DND-41 (cell line): ENCODE measurements around the gene TERF2IP.

ENCODE experiments used
- ATAC-seq: fragments of 200-7000 bp; cut with Tn5 transposase; 3 replicates; pipeline ENCODE4 v1.9.1; 2021; ENCODE audit warnings: low read depth; ENCODE audit not compliant: insufficient read depth
- DNase-seq: peaks from one replicate; pipeline ENCODE4 v3.0.0-alpha.2; 2020
- H2AFZ ChIP-seq: 2 replicates; pipeline ENCODE4 v1.6.0; 2012; ENCODE audit warnings: low read depth, low read length
- H3K27ac ChIP-seq: 2 replicates; pipeline ENCODE4 v1.5.1; 2012; ENCODE audit warnings: low read length, inconsistent platforms
- H3K27me3 ChIP-seq: fragments of 200-600 bp; sonication (generic); 2 replicates; pipeline ENCODE4 v1.6.0; 2012; ENCODE audit warnings: low read length, mild to moderate bottlenecking, inconsistent platforms; ENCODE audit not compliant: insufficient read depth, poor library complexity
- H3K36me3 ChIP-seq: 2 replicates; pipeline ENCODE4 v1.5.1; 2012; ENCODE audit warnings: low read length, inconsistent platforms; ENCODE audit not compliant: insufficient read depth
- H3K4me1 ChIP-seq: 2 replicates; pipeline ENCODE4 v1.5.1; 2012; ENCODE audit warnings: mild to moderate bottlenecking, low read length; ENCODE audit not compliant: insufficient read depth
- H3K4me2 ChIP-seq: 2 replicates; pipeline ENCODE4 v1.6.0; 2012; ENCODE audit warnings: mild to moderate bottlenecking, moderate library complexity, low read length, inconsistent platforms; ENCODE audit not compliant: insufficient read depth
- H3K4me3 ChIP-seq, 2 experiments: fragments of 200-600 bp in 1 of 2; shearing (Covaris generic) in 1 of 2; 2 replicates each; pipeline ENCODE4 v1.5.1; 2012 to 2016; ENCODE audit warnings: inconsistent platforms in 2 of 2, low read length in 2 of 2, mild to moderate bottlenecking in 2 of 2, low read depth in 1 of 2, moderate library complexity in 1 of 2
- H3K79me2 ChIP-seq: 2 replicates; pipeline ENCODE4 v1.6.0; 2012; ENCODE audit warnings: low read length, inconsistent platforms; ENCODE audit not compliant: insufficient read depth
- H3K9ac ChIP-seq: 2 replicates; pipeline ENCODE4 v1.6.0; 2012; ENCODE audit warnings: low read depth, mild to moderate bottlenecking, inconsistent platforms, low read length, moderate library complexity
- H3K9me3 ChIP-seq: 2 replicates; pipeline ENCODE4 v1.5.1; 2012; ENCODE audit warnings: low read length, moderate library complexity, mild to moderate bottlenecking, inconsistent platforms; ENCODE audit not compliant: insufficient read depth, severe bottlenecking
- H4K20me1 ChIP-seq: 2 replicates; pipeline ENCODE4 v1.6.0; 2012; ENCODE audit warnings: low read length; ENCODE audit not compliant: insufficient read depth
- EZH2 ChIP-seq: IDR thresholded peaks from 3 replicates; pipeline ENCODE4 v1.6.1; 2012; ENCODE audit warnings: borderline replicate concordance, low read depth, mild to moderate bottlenecking, moderate library complexity, low read length, inconsistent platforms; ENCODE audit not compliant: severe bottlenecking
- TF ChIP-seq, protein P1 (sequence below): IDR thresholded peaks from 2 replicates; pipeline ENCODE4 v1.5.1; 2012; ENCODE audit warnings: borderline replicate concordance, low read length, moderate library complexity, mild to moderate bottlenecking; ENCODE audit not compliant: poor library complexity, severe bottlenecking; ENCODE audit errors: extremely low read depth

Gene TERF2IP

DNA sequence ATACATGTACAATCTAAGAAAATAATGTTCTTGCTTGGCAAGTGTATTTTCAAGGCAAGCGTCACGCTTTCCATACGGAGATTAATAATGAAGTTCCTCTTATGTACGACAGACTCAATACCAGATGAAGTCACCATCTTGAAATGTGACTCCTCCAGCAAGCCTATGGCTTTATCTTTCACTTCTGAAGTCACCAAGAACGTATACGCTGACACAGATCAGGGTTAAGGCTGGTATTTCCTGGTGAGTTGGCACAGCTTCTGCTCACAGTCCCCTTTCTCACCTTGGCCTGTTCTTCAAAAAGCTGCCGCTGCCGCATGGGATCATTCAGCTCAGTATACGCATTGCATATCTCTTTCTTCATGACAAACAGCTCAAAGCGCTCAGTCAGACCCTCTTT lies 18.4 kb upstream of the TERF2IP start:
- TF ChIP-seq EZH2: no peak
- TF ChIP-seq, protein P1, sequence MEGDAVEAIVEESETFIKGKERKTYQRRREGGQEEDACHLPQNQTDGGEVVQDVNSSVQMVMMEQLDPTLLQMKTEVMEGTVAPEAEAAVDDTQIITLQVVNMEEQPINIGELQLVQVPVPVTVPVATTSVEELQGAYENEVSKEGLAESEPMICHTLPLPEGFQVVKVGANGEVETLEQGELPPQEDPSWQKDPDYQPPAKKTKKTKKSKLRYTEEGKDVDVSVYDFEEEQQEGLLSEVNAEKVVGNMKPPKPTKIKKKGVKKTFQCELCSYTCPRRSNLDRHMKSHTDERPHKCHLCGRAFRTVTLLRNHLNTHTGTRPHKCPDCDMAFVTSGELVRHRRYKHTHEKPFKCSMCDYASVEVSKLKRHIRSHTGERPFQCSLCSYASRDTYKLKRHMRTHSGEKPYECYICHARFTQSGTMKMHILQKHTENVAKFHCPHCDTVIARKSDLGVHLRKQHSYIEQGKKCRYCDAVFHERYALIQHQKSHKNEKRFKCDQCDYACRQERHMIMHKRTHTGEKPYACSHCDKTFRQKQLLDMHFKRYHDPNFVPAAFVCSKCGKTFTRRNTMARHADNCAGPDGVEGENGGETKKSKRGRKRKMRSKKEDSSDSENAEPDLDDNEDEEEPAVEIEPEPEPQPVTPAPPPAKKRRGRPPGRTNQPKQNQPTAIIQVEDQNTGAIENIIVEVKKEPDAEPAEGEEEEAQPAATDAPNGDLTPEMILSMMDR: no peak
- Histone ChIP-seq H3K4me3 (no peak overlapping the region), H3K79me2 (no peaks in the 10 kb centered on the region), H2AFZ (no peak overlapping the region), H3K9ac (no peak overlapping the region), H3K36me3 (peaks cover 85% of the 10 kb centered on the region), H4K20me1 (no peaks in the 10 kb centered on the region), H3K27ac (no peak overlapping the region), H3K9me3 (no peaks in the 10 kb centered on the region), H3K27me3 (no peaks in the 10 kb centered on the region), H3K4me2 (no peak overlapping the region), H3K4me1 (peaks cover 8% of the 10 kb centered on the region; the same call in 1 of the 2 replicates)
- DNase-seq (no peak), ATAC-seq (no peak)

DNA sequence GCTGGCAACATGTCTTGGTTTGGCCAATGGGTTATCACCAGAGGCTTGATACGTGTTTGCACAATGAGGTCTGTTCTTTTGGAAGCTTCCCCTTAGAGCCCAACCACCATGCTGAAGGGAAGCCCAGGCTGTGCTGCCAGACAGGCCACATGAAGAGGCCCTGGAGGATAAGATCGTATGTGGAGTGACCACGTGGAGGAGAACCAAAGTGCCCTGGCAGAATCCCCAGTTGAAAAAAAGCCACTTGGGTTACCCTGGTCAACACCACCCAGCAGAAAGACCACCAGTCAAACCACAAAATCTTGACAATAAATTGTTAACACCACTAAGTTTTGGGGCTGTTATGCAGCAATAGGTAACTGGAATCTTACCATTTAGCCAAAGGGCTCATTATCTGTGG lies 17.5 kb upstream of the TERF2IP start:
- no peak overlapping the region for H3K4me3 ChIP-seq
- ATAC-seq (no peak), DNase-seq (no peak)
- H3K27ac ChIP-seq: no peak overlapping the region
- no peaks in the 10 kb centered on the region for H4K20me1 ChIP-seq
- TF ChIP-seq EZH2: no peak
- TF ChIP-seq, protein P1: no peak
- H3K4me1 ChIP-seq: peaks cover 8% of the 10 kb centered on the region; the same call in 1 of the 2 replicates
- H3K27me3 ChIP-seq: no peaks in the 10 kb centered on the region
- H3K36me3 ChIP-seq: peaks cover 95% of the 10 kb centered on the region
- no peak overlapping the region for H3K9ac ChIP-seq
- H3K79me2 ChIP-seq: no peaks in the 10 kb centered on the region
- H3K9me3 ChIP-seq: no peaks in the 10 kb centered on the region
- no peak overlapping the region for H3K4me2 ChIP-seq
- no peak overlapping the region for H2AFZ ChIP-seq

DNA sequence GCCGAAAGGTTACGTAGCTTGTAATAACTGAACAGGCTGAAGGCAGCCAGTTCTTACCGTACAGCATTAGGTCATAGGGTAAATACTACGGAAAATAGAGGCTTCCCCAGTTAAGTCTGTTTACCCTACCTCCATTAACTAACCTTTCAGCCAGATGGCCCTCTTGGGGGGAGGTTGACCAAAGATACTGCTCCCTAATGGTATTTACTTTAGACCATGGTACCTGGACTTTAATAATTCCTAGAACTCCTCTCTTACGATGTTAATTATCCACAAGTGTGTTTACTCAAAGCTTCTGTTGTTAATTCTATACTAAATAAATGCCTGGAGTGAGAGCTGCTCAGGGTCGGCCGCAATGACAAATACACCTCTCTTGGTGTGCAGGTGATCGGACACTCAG lies 14.7 kb upstream of the TERF2IP start:
- DNase-seq (no peak), ATAC-seq (no peak)
- Histone ChIP-seq H3K36me3 (peaks cover 96% of the 10 kb centered on the region), H3K79me2 (peaks cover 3% of the 10 kb centered on the region; the same call in 1 of the 2 replicates), H3K4me2 (no peak overlapping the region), H3K4me3 (no peak overlapping the region), H3K9ac (no peak overlapping the region), H4K20me1 (no peaks in the 10 kb centered on the region), H2AFZ (no peak overlapping the region), H3K27ac (no peak overlapping the region), H3K27me3 (no peaks in the 10 kb centered on the region), H3K9me3 (no peaks in the 10 kb centered on the region), H3K4me1 (peaks cover 8% of the 10 kb centered on the region; the same call in 1 of the 2 replicates)
- TF ChIP-seq EZH2: no peak
- TF ChIP-seq, protein P1: no peak

DNA sequence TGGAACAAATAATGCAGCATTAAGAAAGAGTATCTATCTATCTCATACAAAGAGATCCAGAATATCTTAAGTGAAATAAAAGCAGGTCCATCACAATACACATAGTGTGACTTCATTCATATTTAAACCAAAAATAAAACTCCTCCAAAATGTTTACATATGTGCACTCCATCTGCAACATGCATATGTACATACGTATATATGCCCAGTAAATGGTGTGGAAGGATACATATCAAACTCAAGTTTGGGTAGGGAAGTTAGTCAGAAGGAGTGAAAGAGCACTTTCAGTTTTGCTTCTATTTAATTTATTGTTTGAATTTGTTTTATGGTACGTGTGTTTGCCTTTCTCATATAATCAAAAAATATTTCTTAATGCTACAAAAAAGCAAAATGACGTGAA lies 12.5 kb upstream of the TERF2IP start:
- no peak for TF ChIP-seq EZH2
- no peaks in the 10 kb centered on the region for H3K9me3 ChIP-seq
- H3K36me3 ChIP-seq: peaks cover 91% of the 10 kb centered on the region
- no peak for ATAC-seq
- no peak overlapping the region for H3K27ac ChIP-seq
- H4K20me1 ChIP-seq: no peaks in the 10 kb centered on the region
- no peak for DNase-seq
- H3K79me2 ChIP-seq: peaks cover 7% of the 10 kb centered on the region; the same call in 1 of the 2 replicates
- H3K27me3 ChIP-seq: no peaks in the 10 kb centered on the region
- no peak overlapping the region for H3K4me3 ChIP-seq
- H2AFZ ChIP-seq: no peak overlapping the region
- no peak overlapping the region for H3K9ac ChIP-seq
- H3K4me2 ChIP-seq: no peak overlapping the region
- no peaks in the 10 kb centered on the region for H3K4me1 ChIP-seq
